Measurements from ENCODE around the gene SPPL2C. TPM values are rescaled to one million over a fixed set of nuclear protein-coding genes. Genes with fewer than 3 reads are reported as not detected.
A peak's percentile ranks its signal among the peaks of the same experiment; 100 is the strongest.
"Not testable (repeated sequence)": the region's sequence is repeated elsewhere in the genome, so short reads cannot be mapped to it uniquely, and the experiment has no call there.

Gene SPPL2C
- total RNA-seq, 8 experiments from 2014 or later, result 0.07 to 0.47 (median 0.14) TPM; not detected in 1

DNA sequence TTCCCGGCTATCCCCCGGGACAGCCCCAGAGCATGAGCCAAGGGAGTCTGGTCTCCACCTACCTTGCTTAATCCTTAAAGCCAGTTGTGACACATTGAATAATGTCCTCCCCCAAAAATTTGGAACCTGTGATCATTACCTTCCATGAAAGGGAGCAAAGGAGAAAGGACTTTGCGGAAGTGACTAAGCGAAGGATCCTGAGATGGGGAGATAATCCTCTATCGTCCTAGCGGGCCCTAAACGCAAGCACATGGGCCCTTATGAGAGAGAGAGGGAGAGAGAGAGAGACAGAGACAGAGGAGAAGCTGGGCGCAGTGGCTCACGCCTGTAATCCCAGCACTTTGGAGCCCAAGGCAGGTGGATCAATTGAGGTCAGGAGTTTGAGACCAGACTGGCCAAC lies 9.5 kb downstream of the SPPL2C start:
- 39 to 78% (median 68%) methylated on average over 2 to 8 of the region's 9 CpGs; no CpG with 5 or more reads in 2 of the 10 experiments for WGBS, 10 experiments
- in situ Hi-C loops (cut with MboI; ENCODE audit: low pct_unique_long_range_greater_than_20kb in 2 of 9, low sequenced_read_pairs in 9 of 9, unreplicated experiment in 9 of 9), result loop anchor here in 2 of 9 experiments (25.0 kb wide), 2 partner anchors 217 to 442 kb away; no protein-coding TSS in a partner anchor

DNA sequence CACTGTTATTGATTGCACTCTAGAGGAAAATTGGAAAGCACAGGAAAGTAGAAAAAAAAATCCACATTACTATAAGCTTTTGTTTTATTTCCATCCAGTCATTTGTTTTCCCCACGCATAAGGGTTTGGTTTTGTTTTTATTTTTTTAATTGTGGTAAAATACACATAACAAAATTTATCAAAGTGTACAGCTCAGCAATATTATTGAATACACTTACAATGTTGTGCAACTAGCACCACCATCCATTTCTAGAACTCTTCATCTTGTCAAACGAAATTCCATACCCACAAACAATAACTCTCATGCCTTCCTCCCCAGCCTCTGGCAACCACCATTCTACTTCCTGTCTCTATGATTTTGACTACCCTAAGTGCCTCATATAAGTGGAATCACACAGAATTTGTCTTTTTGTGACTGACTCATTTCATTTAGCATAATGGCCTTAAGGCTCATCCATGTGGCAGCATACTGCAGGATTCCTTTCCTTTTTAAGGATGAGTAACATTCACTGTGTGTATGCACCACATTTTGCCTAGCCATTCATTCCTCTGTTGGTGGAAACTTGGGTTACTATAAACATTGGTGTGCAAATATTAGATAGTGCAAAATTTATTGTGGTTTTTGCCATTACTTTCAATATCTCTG lies 11.1 kb downstream of the SPPL2C start:
- ATAC-seq (replicated peaks in 6 of 8), result peak in 4 of 8 experiments; percentile 21 to 99 (median 84)
- H3K27ac ChIP-seq, result no peak overlapping the region
- no peaks in the 10 kb centered on the region for H3K4me1 ChIP-seq (replicated peaks in 1 of 2)
- WGBS, 10 experiments, result 0 to 81% (median 46%) methylated on average over 1 to 2 of the region's 2 CpGs; no CpG with 5 or more reads in 1 of the 10 experiments
- no peak overlapping the region for H3K4me3 ChIP-seq
- in situ Hi-C loops (cut with MboI; ENCODE audit: low pct_unique_long_range_greater_than_20kb in 2 of 9, low sequenced_read_pairs in 9 of 9, unreplicated experiment in 9 of 9), result loop anchor here in 2 of 9 experiments (25.0 kb wide), 2 partner anchors 219 to 444 kb away; no protein-coding TSS in a partner anchor

More for the DNA sequence above, 9.5 kb downstream of the SPPL2C start:
- Histone ChIP-seq H3K27ac (no peak overlapping the region), H3K4me3 (no peak overlapping the region), H3K4me1 (replicated peaks in 1 of 2) (no peaks in the 10 kb centered on the region)
- ATAC-seq (replicated peaks in 6 of 8), result no peak

DNA sequence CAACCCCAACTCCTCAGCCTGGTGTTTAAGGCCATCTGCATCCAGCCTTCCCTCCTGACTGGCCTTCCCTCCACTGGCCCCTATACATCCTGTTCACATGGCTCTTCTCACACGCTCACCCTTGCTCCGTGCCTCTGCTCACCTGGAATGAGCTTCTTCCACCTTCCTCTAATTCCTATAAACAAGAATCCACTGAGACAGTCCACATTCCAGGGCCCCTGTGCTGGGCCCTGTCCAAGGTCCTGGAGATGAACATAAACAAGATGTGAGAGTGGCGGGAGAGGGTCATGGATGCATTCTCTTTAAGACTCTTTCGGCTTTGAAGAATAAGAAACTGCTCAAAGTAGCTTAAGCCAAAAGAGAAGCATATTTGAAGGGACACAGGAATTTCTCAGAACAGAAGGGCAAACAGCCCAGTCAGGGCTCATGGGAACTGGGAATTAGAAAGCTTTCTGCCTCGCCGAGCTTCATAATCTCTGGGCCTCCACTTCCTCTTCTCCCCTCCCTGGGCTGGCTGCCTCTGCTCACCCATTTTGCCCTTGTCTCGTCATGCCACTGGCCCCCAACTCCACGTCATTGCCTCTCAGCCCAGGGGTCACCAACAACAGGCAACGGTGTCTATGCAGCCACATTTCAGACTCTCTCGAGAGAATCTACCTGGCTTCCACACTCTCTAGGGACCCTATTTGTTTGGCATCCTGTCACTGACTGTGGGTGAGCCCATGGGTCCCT lies 13.5 kb downstream of the SPPL2C start:
- in situ Hi-C loops (cut with MboI; ENCODE audit: low pct_unique_long_range_greater_than_20kb in 2 of 9, low sequenced_read_pairs in 9 of 9, unreplicated experiment in 9 of 9), result loop anchor here in 2 of 9 experiments (25.0 kb wide), 2 partner anchors 221 to 446 kb away; no protein-coding TSS in a partner anchor

DNA sequence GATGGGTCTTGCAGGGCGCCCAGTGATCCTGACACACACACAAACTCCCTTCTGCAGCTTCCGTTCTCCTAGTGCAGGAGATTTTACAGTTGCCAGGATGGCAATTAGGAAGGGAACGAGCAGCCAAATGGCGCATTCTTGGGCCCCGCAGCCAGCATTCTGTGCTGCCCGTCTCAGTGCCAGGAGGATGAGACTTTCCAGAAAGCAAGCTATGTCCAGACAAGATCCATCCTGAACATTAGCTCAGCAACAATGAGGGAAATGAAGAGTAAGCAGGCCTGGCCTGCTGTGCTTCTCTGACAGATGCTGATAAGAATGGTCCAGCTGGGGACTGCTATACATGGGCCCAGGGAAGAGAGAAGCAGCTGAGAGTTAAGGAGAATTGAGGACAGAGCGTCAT lies 16.5 kb downstream of the SPPL2C start:
- no peak overlapping the region for H3K27ac ChIP-seq

More for the DNA sequence above, 13.5 kb downstream of the SPPL2C start:
- 0 to 52% (median 39%) methylated on average over 2 to 10 of the region's 10 CpGs; no CpG with 5 or more reads in 1 of the 10 experiments for WGBS, 10 experiments
- no peaks in the 10 kb centered on the region for H3K4me1 ChIP-seq (replicated peaks in 1 of 2)
- no peak overlapping the region for H3K27ac ChIP-seq
- ATAC-seq (replicated peaks in 6 of 8), result peak in 5 of 8 experiments; percentile 11 to 69 (median 37)
- no peak overlapping the region for H3K4me3 ChIP-seq

DNA sequence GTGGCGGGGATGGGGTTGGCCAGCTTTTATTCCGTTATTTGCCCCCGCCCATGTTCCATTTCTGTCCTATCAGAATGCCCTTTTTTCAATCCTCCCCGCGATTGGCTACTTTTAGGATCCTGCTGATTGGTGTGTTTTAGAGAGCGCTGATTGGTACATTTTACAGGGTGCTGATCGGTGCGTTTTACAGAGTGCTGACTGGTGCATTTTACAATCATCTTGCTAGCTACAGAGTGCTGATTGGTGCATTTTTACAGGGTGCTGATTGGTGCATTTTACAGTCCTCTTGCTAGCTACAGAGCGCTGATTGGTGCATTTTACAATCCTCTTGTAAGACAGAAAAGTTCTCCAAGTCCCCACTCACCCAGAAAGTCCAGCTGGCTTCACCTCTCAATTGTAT lies 17.4 kb downstream of the SPPL2C start:
- in situ Hi-C loops (cut with MboI; ENCODE audit: low pct_unique_long_range_greater_than_20kb in 2 of 9, low sequenced_read_pairs in 9 of 9, unreplicated experiment in 9 of 9), result loop anchor here in 2 of 9 experiments (25.0 kb wide), 2 partner anchors 225 to 450 kb away; no protein-coding TSS in a partner anchor
- ATAC-seq (replicated peaks in 6 of 8); H3K27ac ChIP-seq; H3K4me1 ChIP-seq (replicated peaks in 1 of 2); H3K4me3 ChIP-seq: not testable (repeated sequence)
- 27 to 100% (median 78%) methylated on average over 1 to 9 of the region's 9 CpGs for WGBS, 10 experiments

More for the DNA sequence above, 16.5 kb downstream of the SPPL2C start:
- H3K4me1 ChIP-seq (replicated peaks in 1 of 2), result no peaks in the 10 kb centered on the region
- ATAC-seq (replicated peaks in 6 of 8), result no peak
- WGBS, 10 experiments, result 11 to 100% (median 63%) methylated on average over 1 to 5 of the region's 7 CpGs; no CpG with 5 or more reads in 1 of the 10 experiments
- in situ Hi-C loops (cut with MboI; ENCODE audit: low pct_unique_long_range_greater_than_20kb in 2 of 9, low sequenced_read_pairs in 9 of 9, unreplicated experiment in 9 of 9), result loop anchor here in 2 of 9 experiments (25.0 kb wide), 2 partner anchors 224 to 449 kb away; no protein-coding TSS in a partner anchor
- no peak overlapping the region for H3K4me3 ChIP-seq

DNA sequence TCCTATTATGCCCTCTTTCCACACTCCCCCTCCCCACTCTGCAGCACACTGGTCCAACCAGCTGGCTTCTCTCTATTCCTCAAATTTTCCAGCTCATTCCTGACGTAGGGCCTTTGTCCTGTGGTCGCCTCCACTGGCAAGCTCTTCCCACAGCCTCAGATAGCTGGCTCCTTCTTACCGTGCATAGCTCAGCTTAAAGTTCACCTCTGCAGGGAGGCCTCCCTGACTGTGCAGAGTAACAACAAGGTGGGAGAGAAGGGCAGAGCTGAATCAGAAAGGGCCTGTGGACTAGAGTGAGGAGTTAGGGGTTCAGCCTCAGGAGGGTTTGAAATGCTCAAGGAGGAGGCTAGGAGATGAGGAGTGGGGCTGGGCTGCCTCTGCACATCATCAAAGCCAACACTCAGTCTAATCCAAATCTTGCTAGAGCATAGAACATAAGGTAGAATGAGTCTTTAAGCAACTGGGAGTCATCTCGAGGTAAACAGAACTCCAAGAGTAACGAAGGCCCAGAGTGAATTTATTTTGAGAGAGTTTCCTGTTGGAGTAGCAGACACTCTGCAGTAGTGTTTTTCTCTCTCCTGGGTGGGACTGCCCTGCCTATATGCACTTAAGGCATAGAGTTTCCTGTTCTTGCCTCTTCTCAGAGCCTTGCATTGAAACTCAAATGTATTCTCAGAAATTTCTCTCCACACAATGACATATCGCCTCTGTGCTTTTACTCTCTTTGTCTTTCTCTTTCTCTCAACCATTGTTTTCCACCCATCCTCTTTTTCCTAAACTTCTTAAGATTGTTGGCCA lies 19.4 kb downstream of the SPPL2C start:
- Histone ChIP-seq H3K4me3 (no peak overlapping the region), H3K27ac (no peak overlapping the region), H3K4me1 (replicated peaks in 1 of 2) (no peaks in the 10 kb centered on the region)
- 7 to 90% (median 57%) methylated on average over 1 to 5 of the region's 6 CpGs for WGBS, 10 experiments
- no peak for ATAC-seq (replicated peaks in 6 of 8)
- in situ Hi-C loops (cut with MboI; ENCODE audit: low pct_unique_long_range_greater_than_20kb in 2 of 9, low sequenced_read_pairs in 9 of 9, unreplicated experiment in 9 of 9), result loop anchor here in 2 of 9 experiments (25.0 kb wide), 2 partner anchors 227 to 452 kb away; no protein-coding TSS in a partner anchor

DNA sequence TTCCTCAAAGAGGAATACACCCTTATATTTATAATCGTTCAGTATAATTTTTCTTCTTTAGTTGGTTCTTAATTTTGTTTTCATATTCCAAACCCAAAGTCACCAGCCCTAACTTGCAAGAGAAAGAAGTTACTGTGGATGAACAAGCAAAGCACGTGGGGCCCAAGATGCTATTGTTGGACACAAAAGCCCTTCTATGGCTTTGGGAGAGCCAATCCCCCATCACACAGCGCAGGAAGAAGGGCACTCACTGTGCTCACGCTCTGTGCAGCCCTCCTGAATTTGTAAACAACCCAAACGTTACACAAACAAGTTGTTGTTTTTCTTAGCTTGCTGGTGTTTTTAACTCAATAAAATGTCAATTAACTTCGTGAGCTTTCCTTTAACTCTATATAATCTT lies 22.5 kb downstream of the SPPL2C start:
- WGBS, 10 experiments, result 36 to 93% (median 76%) methylated on average over 3 to 6 of the region's 6 CpGs; no CpG with 5 or more reads in 1 of the 10 experiments
- in situ Hi-C loops (cut with MboI; ENCODE audit: low pct_unique_long_range_greater_than_20kb in 2 of 9, low sequenced_read_pairs in 9 of 9, unreplicated experiment in 9 of 9), result loop anchor here in 2 of 9 experiments (25.0 kb wide), 2 partner anchors 230 to 455 kb away; no protein-coding TSS in a partner anchor
- Histone ChIP-seq H3K4me1 (replicated peaks in 1 of 2) (no peaks in the 10 kb centered on the region), H3K27ac (no peak overlapping the region), H3K4me3 (no peak overlapping the region)
- no peak for ATAC-seq (replicated peaks in 6 of 8)

DNA sequence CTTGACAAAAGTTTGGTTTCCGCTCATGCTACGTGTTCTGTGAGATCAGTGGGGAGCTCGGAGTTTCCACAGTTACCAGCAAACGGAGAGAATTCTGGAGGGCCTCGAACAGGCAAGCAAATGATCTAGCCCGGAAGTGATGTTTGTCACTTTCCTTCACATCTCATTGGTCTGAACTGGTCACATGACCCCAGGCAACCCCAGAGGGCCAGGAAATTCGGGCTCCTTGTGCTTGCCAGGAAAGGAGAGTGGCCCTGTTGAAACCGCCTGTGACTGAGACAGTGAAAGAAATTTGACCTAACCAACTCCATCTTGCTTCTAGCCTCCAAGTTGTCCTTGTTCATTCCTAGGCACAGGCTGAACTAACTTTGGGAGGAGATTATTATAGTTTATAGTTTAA lies 23.0 kb downstream of the SPPL2C start:
- no peaks in the 10 kb centered on the region for H3K4me1 ChIP-seq (replicated peaks in 1 of 2)
- no peak overlapping the region for H3K4me3 ChIP-seq
- in situ Hi-C loops (cut with MboI; ENCODE audit: low pct_unique_long_range_greater_than_20kb in 2 of 9, low sequenced_read_pairs in 9 of 9, unreplicated experiment in 9 of 9), result loop anchor here in 2 of 9 experiments (25.0 kb wide), 2 partner anchors 230 to 455 kb away; no protein-coding TSS in a partner anchor
- no peak for ATAC-seq (replicated peaks in 6 of 8)
- no peak overlapping the region for H3K27ac ChIP-seq
- 40 to 100% (median 54%) methylated on average over 1 to 8 of the region's 8 CpGs; no CpG with 5 or more reads in 2 of the 10 experiments for WGBS, 10 experiments

DNA sequence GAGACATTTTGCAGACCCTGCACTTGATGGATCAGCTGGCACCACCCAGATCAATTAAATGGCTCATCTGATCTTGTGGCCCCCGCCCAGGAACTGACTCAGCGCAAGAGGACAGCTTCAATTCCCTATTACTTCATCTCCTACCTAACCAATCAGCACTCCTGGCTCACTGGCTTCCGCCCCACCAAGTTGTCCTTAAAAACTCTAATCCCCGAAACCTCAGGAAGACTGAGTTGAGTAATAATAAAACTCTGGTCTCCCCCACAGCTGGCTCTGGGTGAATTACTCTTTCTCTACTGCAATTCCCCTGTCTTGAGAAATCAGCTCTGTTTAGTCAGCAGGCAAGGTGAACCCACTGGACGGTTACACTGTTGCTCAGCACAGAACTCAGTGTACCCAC lies 23.6 kb downstream of the SPPL2C start:
- no peaks in the 10 kb centered on the region for H3K4me1 ChIP-seq (replicated peaks in 1 of 2)
- no peak overlapping the region for H3K27ac ChIP-seq
- 0 to 96% (median 80%) methylated on average over 1 to 5 of the region's 5 CpGs; no CpG with 5 or more reads in 1 of the 10 experiments for WGBS, 10 experiments
- in situ Hi-C loops (cut with MboI; ENCODE audit: low pct_unique_long_range_greater_than_20kb in 2 of 9, low sequenced_read_pairs in 9 of 9, unreplicated experiment in 9 of 9), result loop anchor here in 2 of 9 experiments (25.0 kb wide), 2 partner anchors 231 to 456 kb away; no protein-coding TSS in a partner anchor
- ATAC-seq (replicated peaks in 6 of 8), result no peak
- no peak overlapping the region for H3K4me3 ChIP-seq

DNA sequence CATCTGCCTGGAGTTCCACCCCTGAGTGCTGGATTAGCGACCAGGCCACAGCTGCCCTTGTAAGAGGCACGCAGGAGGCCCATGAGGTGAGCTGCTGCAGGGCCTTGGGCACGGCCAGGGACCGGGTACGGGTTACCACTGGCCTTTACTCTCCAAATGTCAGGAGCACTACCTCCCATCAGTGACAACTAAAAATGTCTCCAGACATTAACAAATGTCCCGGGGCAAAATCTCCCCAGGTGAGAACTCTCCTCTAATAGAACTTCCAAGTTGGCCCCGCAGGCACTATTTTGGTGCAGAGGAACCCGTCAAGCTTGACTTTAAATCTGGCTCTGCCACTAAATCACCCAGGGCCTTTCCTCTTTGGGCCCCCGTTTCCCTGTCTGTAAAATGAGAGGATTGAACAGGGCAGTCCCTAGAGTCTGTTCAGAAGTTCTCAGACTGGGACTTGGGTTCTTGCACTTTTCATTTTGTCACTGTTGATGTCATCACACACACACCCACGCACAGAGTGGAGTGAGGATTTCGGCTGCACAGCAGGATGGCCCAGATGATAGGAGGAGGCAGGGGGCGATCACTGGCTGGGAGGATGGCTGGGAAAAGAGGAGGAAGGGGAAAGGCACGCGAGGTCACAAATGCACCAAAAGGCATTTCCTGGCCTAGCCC lies 25.1 kb downstream of the SPPL2C start:
- WGBS, 10 experiments, result 0 to 77% (median 52%) methylated on average over 1 to 12 of the region's 14 CpGs
- Histone ChIP-seq H3K4me3 (no peak overlapping the region), H3K4me1 (replicated peaks in 1 of 2) (no peaks in the 10 kb centered on the region), H3K27ac (no peak overlapping the region)
- ATAC-seq (replicated peaks in 6 of 8), result peak in 1 of 8 experiments; percentile 13
- in situ Hi-C loops (cut with MboI; ENCODE audit: low pct_unique_long_range_greater_than_20kb in 2 of 9, low sequenced_read_pairs in 9 of 9, unreplicated experiment in 9 of 9), result loop anchor here in 2 of 9 experiments (25.0 kb wide), 2 partner anchors 233 to 458 kb away; no protein-coding TSS in a partner anchor

DNA sequence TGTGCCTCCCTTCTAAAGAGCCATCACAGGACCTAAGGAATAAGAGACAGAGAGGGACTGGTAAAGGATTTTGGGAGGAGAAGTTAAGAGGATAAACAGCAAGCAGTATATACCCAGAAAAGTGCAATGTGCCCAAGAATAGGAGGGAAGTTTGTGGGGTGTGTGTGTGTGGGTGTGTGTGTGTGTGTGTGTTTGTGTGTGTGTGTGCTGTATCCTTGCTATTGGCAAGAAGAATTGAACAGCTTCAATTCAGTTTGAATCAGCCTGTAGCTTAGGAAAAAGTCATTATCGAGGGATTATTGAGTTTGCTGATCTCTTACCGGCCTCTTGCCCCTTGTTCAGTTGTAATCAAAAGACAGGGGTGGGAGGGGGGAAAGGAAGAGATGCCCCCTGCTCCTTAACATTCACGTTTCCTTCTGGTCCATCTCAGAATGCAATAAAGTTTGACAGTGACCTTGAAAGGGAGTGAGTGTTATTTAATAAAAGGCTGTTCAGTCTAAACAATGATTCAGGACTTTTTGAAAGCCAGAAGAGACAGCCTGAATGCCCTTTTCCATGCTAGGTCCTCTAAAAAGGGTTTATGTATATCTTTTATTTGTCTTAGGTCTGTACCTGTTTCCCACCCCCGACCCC lies 25.8 kb downstream of the SPPL2C start:
- Histone ChIP-seq H3K27ac (no peak overlapping the region), H3K4me3 (no peak overlapping the region), H3K4me1 (replicated peaks in 1 of 2) (no peaks in the 10 kb centered on the region)
- 14 to 55% (median 40%) methylated on average over 1 to 3 of the region's 4 CpGs; no CpG with 5 or more reads in 3 of the 10 experiments for WGBS, 10 experiments
- in situ Hi-C loops (cut with MboI; ENCODE audit: low pct_unique_long_range_greater_than_20kb in 2 of 9, low sequenced_read_pairs in 9 of 9, unreplicated experiment in 9 of 9), result loop anchor here in 2 of 9 experiments (25.0 kb wide), 2 partner anchors 233 to 458 kb away; no protein-coding TSS in a partner anchor
- ATAC-seq (replicated peaks in 6 of 8), result no peak

All from motor neuron (in vitro differentiated cells).